ENCODE data around the gene ERI3. TPM values are rescaled to one million over a fixed set of nuclear protein-coding genes. Genes with fewer than 3 reads are reported as not detected.

The ERI3 gene
- polyA plus RNA-seq, 1 donor: 78.9 TPM

DNA sequence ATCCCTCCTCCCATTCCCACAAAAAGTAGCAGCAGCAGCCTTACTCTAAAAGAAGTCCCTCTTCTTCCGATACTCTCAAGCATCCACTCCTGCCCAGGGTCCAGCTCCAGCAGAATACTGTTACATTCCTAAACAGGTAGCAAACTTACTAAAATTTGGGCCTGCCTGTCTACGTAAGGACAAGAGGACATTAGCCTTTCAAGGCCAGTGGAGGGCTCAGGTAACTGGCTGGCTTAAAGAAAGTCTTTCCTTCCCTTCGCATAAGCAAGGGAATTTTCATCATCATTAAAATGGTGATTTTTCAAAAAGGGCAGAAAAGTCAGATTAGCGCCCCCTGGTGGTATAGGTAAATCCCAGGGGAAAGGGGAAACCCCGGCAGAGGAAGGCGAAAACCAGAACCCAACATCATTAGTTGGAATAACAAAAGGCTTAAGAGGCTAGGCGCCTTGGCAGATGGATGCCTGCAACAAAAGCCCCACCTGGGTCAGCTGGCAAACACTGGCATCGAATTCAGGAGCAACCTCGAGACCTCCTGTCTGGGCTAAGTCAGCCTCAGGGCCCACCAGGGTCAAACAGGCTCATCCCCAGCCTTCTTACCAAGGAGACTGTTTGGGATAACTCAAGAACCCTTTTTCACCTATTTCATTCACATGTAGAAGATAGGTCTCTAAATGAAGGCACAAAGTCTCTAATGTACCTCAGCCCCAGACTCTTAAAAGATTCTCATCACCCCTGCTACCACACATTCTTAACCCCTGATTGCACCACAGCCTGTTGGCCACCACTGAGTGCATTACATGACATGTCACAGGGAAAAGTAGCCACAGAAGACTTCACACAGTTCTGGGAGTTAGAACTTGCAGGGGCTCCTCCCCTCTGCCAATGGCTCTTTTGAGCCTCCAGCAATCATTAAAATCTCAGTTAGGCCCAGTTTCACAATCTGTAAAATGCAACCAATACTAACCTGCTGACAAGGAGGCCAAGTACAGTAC is 36.7 kb downstream of the ERI3 start:
- no peak for DNase-seq

DNA sequence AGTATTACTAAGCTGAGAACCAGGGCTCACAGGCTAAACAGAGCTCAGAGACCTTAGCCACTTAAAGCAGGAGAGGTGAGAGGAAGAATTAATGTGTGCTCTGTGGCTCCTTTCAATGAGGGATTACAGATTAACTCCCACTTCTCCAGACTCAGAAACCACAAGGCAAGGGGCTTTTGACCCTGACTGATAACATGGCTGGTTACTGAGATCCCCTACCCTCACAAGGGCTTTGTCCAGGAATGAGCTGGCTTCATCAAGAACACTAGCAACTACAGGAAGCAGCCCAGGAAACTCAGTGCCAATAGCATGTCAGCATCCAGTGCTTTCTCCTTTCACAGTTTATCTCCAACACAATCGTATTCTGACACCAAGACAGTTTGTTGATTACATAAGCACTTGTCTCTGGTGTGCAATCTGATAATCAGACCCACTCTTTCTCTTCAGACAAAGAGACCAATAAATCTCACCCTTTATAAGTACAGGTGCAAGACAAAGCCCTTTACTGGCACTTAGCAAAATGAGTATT is 38.8 kb downstream of the ERI3 start:
- DNase-seq: no peak

DNA sequence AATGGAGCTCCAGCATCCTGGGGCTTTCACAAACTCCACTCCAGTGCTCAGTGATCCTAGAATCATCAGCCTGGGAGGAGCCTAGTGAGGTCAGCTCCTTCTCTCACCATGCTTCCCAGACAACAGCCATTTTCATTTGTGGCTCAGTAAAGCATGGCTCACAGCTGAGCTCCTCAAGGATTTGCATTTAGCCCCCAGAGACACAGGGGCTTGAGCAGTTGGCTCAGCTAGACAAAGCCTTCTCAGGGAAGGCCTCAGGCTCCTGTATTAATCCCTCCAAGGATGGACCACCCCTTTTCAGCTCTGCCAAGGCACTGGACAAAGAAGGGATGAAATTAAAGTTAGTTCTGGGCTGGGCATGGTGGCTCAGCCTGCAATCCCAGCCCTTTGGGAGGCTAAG is 39.5 kb downstream of the ERI3 start:
- DNase-seq: no peak

DNA sequence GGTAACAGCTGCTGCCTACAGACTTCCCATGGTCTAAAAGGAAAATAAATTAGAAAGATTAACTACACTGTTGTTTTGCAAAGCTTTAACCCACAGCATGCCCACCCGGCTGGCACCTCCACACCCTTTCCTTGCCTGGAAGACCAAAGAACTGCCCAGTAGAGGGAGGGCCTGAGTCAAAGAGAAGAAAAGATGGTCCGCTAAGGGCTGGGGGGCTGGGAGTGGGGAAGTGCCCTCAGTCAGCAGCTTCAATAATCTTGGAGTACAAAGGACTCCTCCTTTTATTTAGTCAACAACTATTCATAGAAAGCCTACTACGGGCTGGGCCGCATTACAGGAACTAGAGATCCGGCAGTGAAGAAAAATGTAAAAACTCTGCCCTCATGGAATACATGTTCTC is 40.6 kb downstream of the ERI3 start:
- DNase-seq: no peak

DNA sequence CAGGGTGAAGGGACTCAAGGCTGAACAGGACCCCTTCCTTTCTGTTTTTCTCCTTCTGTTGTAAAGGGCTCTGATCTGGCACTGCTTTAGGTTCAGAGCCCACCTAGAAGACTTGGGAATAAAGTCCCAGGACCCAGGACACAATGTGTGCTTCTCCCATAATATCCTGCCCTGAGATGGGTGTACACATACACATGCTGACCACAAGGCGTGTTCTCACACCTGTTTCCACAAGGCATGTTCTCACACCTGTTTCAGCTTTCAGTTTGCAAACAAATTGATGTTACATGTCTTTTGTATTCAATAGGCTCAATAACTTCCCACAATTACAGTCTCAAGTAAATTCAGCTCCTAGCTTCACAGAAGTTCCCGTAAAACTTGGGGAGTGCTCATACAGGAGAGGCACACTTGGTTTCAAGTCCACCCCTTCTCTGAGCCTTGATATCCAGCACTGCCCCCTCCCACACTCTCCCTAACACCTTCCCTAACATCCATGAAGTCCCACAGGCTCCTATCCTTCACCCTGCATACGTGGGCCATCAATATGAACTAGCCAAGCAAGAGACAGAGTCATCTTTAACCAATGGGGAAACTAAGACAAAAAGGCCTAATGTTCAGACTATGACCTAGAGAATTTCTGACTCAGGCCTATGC is 41.7 kb downstream of the ERI3 start:
- no peak for DNase-seq

DNA sequence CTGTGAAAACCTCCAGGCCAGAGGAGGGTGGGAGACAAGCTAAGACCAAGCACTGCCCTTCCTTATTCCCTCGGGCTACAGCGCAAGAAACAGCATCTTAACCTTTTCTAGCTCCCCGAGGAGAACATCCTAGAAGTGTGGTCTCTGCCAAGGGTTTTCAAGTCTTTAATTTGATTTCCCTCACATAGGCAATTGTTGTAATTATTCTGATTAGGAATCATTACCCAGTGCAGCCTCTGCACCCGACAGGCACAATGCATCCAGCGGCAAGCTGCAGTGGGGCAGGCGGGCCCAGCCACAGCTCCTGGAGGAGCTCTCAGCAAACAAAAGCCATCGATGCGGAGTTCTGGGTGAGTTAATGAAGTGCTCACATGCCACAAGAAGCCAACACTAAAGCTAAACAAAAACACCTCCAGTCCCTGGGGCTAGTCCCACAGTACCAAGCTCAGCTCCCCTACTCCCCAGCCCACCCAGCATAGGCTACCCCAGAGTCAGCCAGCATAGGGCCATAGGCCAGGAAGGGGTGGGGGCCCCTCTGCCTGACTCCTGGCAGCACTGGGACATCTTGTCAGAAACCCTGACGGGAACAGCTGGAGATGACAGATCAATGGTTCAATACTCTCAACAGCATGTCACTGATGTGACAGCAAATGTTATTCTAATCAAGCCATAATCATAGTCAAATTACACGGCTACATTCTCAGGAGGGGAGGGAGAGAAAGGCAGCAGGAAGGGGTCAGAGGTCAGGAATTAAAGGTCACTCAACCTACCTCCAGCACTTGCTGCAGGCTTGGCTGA is 42.5 kb downstream of the ERI3 start:
- no peak for DNase-seq

DNA sequence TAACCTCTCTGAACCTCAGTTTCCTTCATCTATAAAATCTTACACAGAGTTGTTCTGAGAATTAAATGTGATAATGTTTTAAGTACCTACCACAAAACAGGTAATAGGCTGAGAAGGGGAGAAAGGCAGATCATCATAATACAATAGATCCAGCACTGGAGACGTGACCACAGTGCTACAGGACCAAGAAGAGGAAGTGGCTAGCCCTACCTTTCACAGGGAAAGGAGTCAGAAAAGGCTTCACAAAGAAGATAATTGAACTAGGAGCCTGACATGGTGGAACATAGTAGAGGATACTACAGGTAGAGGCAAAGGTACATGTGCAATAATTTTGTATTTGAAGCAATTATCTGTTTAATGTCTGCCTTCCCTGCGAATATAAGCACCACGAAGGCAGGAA is 45.1 kb downstream of the ERI3 start:
- DNase-seq: no peak

DNA sequence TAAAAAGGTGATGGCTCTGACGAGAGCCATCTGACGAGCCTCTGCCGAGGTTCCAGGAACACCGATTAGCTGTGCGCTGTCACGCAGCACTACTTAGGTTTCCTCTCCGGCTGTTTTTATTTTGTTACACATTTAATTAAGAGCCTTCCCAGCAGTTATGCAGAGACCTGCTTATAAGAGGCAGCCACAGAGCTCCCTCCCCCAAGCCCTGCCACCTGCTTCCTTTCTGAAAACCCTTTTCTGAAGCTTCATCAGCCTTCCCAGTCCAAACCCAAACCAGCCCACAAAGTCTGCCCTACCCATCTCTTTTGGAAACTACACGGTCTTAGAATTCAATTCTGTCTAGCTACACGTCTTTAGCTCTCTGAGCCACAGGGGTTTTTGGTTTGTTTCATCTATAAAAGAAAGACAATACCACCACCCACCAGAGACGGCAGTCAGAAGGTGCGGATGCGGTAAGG is 49.1 kb downstream of the ERI3 start:
- no peak for DNase-seq

DNA sequence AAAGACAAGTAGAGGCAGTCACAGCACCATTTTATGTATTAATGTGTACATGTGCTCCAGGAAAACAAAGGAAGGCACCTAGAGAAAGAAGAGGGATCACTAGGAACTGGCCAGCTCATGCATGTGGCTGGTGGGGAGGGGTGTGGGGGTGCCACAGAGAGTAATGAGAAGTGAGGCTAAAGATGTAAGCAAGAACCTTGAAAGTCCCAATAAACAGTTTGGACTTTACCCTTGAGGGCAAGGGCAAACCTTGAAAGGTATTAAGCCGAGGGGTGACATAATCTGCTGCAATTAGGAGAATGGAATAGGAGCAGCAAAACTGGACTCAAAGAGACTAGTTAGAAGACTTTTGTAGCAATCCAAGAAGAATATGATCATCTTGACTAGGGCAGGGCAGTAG is 51.5 kb downstream of the ERI3 start:
- DNase-seq: no peak

DNA sequence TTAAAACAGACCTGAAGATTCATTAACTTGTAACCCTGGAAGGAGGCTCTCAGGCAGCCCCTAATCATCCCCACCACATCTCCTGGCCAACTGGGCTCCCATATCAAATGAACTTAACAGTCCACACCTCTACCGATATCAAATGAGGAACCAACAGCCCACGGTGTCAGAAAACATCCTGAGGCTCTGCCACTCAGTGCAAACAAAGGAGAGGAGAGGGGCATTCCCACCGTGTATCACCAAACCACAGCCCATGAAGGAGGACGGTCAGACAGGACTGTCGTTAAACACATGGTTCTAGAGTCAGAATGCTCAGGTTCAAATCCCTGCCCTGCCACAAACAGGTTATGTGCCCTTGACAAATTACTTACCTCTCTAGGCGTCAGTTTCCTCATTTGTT is 52.5 kb downstream of the ERI3 start:
- no peak for DNase-seq

DNA sequence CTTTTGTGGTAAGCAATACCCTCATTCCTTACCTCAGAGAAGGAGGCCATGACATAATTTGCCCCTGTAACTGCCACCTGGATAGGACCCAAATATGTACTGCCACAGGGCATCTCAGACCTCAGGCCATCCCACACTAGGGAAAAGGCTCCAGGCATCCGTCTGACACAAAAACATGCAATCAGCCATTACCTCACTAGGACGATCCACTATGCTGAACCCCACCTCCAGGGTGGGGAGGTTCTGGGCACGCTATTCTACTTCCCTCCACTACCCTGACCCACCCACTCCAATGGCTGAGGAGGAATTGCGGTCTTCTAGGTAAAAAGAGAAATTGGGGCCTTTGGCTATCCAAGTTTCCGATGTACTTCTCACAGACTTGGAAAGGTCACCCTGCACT is 53.6 kb downstream of the ERI3 start:
- no peak for DNase-seq

DNA sequence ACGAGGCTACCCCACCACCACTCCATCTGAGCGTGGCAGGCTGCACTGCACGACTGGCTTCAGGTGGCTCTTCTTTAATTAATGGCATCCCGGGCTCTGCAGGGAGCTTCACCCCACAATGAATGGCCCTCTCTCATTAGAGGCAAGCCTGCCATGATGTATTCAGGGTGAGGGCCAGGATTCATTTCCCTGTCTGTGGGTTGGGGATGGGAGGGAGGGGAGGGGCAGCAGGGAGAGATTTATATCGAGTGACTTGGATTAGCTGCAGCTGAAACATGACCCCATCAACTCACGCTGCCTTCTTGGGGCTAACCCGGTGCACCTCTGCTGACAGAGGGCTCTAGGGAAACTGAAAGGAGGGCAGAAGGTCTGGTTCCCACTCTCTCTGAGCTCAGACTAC is 54.2 kb downstream of the ERI3 start:
- DNase-seq: no peak

DNA sequence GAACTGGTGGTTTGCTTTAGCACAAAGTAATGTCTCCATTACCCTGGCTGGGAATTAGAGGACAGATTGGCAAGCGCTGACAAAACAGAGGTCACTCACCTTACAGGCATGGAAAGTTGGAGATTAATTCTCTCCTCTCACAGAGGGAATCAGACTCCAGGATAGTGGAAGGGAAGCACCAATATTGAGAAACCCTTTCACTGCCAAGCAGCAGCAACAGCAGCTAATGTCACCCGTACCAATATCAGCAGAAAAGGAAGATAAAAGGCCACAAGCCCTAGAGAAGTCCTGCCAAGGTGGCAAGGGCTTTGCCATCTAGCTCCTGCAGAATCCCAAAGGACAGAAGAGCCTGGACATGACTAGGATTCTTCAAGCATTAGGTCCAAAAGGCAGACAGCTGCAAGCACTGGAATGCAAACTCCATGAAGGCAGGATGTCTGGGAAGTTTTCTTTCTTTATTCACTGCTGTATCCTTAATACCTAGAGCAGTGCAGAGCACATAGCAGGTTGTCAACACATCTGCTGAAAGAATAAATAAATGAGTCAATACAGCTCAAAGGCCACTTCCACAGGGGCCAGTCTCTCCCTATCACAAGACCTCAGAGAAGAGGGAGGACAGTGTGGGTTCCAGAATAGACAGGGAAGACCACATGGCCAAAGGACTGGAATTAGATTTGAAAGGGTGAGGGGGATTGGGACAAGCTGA is 57.2 kb downstream of the ERI3 start:
- no peak for DNase-seq

DNA sequence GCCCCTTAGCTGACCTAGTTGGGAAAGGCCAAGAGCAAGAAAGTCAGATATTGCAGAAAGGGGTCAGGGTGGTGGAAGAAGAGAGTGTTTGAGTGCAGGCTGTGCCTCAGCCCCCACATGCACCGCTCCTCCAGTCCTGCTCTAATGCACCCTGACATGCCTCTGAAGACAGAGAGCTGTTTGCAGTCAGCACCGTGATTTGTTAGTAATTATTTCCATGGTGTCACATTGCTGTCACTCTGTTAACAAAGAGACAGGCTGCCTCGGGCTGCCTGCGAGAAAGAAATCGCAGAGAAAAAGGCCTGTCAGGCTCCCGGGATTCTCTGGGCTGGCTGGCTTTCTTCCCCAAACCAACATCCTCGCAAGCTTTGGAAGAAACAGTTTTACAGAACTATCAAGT is 58.3 kb downstream of the ERI3 start:
- DNase-seq: no peak

DNA sequence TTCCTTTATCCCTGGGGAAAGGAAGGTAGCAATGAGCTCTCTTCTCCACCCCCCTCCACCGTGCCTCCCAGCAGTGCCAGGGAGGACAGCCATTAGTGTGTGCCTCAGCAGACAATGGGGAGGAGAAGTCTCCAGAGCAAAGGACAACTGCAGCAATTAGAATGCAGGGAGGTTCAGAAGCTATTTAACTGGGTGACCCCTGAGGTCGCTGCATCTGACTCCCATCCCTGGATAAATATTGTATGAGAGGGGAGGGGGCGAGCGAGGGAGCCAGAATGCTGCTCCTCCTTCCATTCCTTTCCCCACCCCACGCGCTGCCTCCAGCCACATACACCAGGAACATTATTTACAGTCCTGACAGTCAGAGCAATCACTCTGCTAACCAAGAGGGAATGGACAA is 59.0 kb downstream of the ERI3 start:
- DNase-seq: no peak

DNA sequence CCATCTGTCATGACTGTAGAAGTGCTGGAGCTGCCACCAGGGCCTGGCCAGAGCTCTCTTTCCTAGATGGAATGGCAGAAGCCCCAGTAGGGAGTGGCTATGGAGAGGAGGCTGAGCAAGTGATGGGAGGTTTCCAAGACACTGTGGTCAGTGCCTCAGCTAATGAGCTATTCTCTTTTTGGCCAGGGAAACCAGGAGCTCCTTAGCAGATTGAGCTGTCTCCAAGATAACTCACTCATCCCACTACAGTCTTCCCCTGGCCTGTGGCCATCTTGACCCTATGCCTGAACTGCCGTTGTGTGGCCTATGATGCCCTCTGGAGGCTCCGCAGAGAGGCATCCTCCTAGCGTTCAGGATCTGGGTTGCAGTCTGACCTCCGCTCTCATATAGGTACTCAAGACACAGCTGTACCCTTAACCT is 60.5 kb downstream of the ERI3 start:
- no peak for DNase-seq

DNA sequence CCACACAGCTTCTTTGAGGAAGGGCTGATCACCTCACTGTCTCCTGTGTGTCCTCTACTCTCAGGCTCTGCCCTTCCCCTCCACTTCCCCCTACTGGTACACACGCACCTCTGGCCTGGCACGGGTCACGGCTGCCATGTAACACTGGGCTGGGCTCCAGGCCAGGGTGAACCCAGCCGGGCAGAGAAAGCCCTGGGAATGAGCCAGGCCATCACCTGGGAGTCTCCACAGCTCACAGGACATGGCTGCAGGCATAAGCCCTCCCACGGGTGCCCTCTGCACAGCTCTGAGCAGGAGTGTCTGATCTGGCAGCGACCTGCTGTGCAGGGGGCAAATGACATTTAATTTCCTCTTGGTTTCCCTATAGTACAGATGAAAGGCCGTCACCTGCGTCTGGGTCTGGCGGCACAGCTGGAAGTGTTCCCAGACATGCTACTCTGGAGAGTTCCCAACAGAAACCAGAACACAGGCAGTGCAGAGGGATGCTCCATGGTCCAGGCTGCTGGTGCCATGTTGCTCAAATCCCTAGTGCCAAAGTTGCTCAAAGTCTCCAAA is 61.2 kb downstream of the ERI3 start:
- no peak for DNase-seq

DNA sequence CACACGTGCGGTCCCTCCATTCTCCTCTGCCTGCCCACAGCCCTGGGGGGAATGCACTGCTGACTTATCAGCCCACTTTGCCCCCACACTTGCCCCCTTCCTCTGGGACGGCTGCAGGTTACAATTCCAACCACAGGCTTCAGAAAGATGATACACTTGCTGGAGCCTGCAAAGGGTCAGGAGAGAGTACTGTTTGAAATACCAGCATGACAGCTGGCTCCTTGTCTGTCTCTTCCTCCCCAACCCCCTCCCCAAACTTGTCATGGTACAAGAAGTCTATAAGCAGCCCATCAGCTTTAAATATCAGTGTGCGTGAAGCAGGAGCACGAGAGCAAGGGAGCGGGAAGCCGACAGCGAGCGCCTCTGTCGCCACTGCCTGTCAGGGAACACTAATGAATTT is 62.4 kb downstream of the ERI3 start:
- DNase-seq: no peak

DNA sequence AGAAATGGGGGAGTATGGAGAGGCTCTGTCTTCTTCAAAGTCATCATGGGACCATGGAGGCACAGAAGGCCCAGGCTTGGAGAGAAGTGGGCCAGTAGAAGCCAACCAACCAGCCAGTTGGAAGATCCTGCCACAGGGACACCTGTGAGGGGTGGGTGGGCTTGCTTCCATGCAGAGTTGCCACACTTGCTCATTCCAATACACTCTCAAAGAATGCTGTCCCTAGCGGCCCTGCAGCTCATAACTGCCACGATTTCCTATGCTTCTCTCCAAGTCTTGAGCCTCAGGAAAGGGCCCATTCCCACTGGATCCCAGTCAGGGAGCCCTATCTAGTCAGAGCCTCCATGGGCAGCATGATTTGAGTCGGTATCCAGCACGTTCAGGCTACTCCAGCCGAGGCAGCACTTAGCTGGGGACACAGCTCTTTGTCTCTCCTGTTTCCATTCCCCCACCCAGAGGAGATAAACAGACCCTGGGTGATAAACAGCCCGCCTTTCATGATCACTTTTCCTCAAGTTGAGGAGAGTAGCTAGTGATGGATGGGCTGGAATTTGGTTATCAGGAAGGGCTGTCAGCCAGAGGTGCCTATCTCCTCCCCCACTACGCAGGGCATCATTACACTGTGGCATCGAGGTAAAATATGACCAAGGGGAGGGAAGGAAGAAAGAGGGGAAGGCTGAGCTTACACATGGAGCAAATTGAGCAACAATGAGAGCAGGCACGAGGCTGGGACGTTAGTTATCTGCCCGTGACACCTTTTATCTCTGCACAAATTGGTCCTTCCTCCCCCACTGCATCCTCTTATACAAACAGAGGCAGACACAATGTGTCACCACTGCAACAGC is 64.6 kb downstream of the ERI3 start:
- DNase-seq: no peak

DNA sequence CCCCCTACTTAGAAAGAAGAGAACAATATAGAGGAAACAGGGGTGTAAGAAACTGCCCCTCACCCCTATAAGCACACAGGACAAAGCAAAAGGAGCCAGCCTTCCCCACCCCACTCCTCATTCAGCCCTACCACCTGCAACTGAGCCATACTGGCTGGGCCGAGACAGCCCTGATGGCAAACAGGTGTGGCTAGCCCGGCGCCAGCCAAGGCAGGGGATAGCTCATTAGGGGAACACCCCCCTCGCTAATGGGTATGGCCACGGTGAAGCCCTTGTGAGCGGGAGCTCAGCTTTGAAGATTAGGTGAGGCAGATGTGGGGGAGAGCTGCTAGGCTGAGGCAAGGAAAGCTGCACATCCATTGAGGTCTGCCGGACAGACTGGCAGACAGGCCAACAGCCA is 65.5 kb downstream of the ERI3 start:
- DNase-seq: no peak

All from left kidney (tissue), 2 donors.